Cerebellar cortex (tissue), 1 donor: Measurements from ENCODE around the gene CRY2.
A peak's percentile ranks its signal among the peaks of the same experiment; 100 is the strongest.

Experiments used
- DNase-seq: peaks from one replicate; pipeline ENCODE4 v3.0.0-alpha.2; 2015; ENCODE audit warnings: low spot score

The CRY2 gene

DNA sequence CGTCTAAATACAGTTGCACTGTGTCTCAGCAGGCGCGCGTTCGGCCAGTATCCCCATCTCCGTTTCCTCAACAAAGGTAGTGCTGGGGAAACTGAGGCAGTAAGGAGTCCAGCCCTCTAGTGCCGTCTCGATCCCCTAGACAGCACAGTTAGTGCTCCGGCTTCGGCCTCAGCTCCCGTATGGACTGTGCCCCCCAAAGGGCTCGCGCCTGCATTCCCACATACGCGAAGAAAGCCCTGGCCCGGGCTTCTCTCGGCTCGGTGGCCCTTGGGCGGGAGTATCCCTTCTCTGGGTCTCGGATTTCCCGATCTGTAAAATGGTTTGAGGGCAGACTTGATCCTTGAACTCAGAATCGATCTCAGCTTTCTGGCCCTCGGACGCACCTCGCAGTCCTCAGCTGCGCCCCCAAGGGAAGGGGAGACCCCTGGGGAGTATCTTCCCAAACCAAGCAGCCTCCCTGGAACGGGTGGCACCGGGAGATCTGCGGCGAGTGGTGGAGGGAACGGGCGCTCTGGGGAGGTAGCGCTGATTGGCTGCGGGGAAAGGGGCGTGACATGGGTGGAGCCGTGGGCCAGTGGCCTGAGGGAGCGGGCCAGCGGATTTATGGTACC is 71.2 kb downstream of the CRY2 start:
- peak; percentile 89 for DNase-seq

DNA sequence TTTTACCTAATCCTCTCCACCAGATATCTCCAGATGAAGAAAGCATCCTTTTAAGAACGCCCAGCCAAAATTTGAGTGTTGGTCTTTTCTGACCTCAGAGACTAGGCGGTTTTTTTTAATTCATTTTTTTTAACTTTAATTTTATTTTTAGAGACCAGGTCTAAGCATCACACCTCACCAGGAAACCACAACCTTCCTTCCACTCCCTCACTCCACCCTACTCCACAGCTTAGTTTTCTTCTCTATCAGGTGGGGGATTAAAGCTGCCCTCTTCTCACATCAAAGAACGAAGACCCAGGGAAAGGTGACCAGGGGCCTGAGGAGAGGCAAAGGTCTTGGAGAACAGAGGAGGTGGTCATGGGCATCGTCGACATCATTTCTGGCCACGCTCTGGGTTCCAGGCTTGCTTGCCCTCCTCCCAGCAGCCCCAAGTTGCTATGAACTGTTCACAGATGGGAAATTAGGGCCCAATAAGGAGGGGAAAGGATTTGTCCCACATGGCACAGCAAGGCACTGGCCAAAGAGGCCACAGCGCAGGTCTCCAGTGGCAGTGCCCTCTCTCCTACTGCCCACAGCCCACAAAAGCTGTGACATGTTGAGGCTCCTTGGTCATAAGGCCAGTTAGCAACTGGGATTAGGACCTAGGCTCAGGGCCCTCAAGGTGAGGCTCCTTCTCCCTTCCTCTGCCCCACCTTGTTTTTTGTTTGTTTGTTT is 71.8 kb downstream of the CRY2 start:
- DNase-seq = no peak

DNA sequence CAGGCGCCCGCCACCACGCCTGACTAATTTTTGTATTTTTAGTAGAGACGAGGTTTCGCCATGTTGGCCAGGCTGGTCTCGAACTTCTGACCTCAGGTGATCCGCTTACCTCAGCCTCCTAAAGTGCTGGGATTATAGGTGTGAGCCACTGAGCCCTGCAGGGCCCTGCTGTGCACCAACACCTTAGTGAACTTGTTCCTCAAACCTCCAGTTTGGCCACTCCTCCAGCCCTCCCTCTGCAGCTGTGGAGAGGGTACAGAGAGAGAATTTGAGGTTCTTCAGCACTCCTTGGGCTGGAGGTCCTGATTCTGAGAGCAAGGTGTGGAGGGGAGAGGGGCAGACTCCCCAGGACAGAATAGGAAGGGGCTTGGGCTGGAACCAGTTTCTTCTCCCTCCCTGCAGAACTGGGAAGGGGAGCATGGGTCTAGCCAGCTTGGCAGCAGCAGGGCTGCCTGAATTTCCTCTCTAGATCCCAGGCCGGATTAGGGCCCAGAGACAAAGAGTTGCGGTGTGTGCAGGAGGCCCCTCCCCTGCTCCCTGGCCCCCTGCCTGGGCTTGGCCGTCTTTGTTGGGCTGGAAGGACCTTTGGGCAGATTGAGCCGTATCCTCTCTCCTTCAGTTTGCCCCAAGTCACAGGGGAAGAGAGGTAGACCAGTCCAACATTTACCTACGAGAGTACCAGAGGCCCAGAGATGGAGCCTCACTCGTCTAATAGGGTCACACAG is 72.7 kb downstream of the CRY2 start:
- DNase-seq = no peak

DNA sequence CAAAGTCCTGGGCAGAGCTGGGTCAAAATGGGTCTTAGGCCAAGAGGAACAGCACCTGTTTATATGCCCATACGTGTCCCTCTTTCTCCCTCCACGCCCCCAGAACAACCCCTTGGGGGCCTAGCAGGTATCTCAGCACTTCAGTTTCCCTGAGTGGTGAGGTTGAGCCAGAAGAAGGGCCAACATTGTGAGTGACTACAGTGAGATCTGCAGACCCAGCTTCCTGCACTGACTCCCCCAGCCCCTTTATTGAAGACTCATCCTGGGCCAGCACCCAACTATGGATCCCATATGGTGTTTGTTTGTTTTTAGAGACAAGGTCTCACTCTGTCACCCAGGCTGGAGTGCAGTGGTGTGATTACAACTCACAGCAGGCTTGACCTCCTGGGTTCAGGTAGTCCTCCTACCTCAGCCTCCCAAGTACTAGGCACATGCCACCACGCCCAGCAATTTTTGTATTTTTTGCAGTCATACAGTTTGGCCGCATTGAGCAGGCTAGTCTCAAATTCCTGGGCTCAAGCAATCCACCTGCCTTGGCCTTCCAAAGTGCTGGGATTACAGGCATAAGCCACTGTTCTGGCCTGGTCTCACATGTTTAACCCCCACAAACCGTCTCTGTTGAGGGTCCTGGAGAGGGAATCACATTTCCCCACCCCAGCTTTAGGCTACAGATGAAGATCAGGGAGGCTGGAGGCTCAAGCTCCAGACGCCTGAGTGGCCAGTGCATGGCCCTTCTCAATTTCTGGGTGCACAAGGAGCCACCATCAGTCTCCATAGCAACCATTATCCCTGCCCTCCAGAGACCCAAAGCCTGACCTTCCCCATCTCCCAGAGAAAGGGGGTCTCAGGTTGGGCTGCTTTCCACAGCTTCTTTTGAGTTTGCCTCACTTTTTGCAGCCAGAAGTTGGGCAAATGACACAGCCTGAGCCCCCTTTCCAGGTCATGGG is 73.5 kb downstream of the CRY2 start:
- DNase-seq = no peak

DNA sequence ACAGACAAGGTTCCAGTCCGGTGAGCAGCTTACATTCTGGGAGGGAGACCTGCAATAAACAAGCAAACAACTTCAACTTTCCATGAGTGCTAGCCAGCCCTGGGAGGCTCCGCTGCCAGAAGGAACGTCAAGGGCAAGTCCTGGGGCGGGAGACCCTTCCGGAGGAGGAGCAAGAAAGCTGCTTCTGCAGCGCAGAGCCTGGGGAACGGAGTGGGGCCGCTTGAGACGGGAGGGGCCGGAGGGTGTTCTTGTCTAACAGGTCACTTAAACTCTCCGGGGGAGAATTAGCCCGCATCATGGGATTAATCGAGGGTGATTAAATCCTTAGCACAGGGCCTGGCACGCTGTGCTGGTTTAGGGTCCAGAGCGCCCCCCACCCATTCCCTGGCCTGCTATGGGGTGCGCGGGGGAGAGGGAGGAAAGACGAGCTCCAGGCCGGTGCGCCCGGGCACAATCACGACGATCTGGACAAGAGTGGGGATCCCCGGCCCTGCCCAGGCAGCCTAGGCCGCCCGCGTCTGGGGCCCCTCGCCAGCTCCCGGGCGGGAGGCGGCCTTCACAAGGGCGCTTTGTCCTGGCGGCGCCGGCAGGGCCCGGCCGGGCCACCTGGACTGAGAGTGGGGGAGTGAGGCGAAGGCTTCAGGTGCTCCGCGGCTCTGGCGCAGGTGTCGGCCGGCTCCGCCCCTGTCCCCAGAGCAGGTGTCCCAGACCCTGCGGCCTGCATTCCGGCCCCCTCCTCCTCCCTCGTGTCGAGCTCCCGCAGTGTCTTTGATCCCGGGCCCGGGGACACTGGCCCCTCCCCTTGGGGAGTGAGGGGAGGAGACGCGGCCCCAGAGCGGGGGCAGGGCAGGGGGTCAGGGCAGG is 74.5 kb downstream of the CRY2 start:
- no peak for DNase-seq

DNA sequence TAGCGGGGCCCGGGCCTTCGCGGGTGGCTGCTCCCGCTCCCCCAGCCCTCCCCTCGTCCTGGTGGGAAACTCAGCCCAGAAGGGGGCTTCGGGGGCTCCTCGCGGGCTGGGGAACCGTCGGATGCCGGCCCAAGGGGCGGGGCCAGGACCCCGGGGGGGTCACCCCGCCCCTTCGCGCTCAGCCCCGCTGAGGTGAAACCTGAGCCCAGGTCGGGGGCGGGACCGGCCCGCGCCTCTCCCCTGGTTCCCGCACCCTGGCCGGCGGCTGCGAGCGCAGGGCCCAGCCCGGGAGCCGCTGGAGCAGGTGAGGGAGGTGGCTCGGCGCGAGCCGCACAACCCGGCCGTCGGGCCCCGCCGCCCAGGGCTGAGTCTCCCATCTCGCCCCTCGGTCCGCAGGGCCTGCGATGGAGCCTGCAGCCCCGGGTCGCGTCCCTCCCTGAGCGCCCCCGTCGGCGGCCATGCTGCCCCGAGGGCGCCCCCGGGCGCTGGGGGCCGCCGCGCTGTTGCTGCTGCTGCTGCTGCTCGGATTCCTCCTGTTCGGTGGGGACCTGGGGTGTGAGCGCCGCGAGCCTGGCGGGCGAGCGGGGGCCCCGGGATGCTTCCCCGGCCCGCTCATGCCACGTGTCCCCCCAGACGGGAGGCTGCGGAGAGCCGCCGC is 75.3 kb downstream of the CRY2 start, which contains the start of gene LARGE2:
LARGE2 (plus strand) TSS at position 232 of the 658 bp plus-strand sequence; CDS start at position 459, 227 bp downstream.
- no peak for DNase-seq

DNA sequence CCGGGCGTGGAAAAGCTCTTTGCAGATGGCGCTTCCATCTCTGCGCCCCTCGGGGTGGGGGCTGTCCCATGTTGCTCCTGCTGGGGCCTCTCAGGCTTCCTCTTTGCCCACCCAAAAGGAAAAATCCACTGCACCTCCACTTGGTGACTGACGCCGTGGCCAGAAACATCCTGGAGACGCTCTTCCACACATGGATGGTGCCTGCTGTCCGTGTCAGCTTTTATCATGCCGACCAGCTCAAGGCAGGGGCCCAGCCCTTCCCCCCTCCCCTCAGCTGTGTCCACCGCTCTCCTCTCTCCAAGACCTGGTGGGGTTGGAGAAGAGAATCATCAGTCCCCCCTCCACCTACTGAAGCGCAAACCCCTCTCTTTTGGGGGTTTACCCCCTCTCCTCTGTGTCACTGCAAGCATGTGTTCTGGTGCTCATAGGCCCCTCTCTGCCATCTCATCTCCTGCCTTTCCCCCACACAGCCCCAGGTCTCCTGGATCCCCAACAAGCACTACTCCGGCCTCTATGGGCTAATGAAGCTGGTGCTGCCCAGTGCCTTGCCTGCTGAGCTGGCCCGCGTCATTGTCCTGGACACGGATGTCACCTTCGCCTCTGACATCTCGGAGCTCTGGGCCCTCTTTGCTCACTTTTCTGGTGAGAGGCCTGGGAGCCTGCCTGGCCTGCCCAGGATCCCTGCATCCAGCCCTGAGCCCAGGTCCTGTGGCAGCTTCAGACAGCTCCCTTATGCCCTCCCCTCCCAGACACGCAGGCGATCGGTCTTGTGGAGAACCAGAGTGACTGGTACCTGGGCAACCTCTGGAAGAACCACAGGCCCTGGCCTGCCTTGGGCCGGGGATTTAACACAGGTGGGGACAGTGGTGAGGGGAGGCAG is 77.0 kb downstream of the CRY2 start:
- DNase-seq = no peak

DNA sequence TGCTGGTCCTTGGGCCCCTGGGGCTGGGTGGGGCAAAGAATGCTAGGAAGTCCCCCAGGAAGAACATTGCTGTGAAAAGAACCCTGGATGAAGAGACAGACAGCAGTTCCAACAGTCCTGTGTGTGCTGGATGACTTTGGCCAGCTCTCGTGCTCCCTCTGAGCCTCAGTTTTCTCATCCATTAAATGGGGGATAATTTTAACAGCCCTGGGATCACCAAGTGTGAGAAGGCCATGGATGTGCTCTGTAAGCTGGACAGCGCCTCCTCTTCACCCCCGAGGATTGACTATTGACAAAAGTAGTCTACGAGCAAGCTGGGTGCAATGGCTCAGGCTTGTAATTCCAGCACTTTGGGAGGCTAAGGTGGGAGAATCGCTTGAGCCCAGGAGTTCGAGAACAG is 77.7 kb downstream of the CRY2 start:
- DNase-seq = no peak

DNA sequence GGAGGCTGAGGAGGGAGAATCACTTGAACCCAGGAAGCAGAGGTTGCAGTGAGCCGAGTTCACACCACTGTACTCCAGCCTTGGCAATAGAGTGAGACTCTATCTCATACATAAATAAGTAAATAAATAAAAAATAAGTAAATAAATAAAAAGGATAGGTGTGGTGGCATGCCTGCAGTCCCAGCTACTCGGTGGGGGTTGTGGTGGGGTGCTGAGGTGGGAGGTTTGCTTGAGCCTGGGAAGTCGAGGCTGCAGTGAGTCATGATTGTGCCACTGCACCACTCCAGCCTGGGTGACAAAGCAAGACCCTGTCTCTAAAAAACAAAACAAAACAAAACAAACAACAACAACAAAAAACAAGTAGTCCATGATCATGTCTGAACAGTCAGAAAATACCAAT is 78.3 kb downstream of the CRY2 start:
- no peak for DNase-seq

DNA sequence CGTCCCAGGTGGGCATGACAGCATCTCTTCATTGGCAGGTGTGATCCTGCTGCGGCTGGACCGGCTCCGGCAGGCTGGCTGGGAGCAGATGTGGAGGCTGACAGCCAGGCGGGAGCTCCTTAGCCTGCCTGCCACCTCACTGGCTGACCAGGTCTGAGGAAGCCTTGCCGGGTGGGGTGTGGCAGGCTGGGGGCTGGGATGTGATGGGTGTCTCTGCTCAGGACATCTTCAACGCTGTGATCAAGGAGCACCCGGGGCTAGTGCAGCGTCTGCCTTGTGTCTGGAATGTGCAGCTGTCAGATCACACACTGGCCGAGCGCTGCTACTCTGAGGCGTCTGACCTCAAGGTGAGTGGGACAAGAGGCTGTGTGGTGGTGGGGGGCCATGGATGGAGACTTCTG is 78.7 kb downstream of the CRY2 start:
- no peak for DNase-seq

DNA sequence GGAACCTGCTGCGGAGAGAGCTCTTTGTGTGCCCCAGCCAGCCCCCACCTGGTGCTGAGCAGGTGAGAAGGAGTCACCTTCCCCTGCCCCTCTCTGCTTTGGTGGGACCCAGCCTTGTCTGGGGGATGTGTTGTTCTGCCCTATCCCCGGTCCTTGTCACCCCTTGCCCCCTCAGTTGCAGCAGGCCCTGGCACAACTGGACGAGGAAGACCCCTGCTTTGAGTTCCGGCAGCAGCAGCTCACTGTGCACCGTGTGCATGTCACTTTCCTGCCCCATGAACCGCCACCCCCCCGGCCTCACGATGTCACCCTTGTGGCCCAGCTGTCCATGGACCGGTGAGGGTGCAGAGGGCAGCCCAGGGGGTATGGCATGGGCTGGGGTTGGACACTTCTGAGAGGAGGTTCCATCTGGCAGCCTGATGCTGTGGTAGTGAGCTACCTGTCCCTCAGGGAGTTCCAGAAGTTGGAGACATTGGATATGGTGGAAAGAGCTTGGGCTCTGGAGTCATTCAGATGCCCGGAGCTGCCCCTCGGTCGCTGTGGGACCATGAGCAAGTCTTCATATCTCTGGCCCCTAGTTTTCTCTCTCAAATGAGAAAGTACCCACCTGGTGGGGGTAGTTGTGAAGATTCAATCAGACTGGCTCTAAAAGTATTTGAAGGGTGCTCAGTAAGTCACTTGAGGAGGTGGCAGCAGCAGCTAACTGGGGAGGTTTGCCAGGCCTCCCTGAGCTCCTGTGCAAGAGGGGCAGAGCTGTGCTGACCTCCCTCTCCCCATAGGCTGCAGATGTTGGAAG is 79.5 kb downstream of the CRY2 start:
- DNase-seq = no peak

DNA sequence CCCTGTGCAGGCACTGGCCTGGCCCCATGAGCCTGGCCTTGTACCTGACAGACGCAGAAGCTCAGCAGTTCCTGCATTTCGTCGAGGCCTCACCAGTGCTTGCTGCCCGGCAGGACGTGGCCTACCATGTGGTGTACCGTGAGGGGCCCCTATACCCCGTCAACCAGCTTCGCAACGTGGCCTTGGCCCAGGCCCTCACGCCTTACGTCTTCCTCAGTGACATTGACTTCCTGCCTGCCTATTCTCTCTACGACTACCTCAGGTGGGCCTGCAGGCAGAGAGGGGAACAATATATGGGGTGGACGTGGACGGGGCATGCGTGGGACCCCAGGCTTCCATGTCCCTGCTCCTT is 80.0 kb downstream of the CRY2 start:
- no peak for DNase-seq

DNA sequence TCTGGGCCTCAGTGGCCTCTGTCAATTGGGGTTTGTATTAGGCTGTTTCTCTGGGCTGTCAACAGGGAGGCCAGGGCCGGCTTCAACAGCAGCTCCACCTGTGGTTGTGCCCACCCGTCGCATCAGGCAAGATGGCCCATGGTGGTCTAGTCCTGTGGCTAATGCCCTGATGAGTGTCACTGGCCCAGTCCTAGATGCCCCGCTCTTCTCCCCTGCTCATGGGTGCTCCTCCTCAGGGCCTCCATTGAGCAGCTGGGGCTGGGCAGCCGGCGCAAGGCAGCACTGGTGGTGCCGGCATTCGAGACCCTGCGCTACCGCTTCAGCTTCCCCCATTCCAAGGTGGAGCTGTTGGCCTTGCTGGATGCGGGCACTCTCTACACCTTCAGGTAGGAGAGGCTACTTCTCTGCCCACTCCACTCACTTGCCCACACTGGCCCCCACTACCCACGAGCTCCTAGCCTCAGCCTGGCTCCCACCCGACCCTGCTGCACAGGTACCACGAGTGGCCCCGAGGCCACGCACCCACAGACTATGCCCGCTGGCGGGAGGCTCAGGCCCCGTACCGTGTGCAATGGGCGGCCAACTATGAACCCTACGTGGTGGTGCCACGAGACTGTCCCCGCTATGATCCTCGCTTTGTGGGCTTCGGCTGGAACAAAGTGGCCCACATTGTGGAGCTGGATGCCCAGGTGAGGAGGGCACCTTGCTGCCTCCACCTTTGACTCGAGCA is 80.6 kb downstream of the CRY2 start:
- no peak for DNase-seq

DNA sequence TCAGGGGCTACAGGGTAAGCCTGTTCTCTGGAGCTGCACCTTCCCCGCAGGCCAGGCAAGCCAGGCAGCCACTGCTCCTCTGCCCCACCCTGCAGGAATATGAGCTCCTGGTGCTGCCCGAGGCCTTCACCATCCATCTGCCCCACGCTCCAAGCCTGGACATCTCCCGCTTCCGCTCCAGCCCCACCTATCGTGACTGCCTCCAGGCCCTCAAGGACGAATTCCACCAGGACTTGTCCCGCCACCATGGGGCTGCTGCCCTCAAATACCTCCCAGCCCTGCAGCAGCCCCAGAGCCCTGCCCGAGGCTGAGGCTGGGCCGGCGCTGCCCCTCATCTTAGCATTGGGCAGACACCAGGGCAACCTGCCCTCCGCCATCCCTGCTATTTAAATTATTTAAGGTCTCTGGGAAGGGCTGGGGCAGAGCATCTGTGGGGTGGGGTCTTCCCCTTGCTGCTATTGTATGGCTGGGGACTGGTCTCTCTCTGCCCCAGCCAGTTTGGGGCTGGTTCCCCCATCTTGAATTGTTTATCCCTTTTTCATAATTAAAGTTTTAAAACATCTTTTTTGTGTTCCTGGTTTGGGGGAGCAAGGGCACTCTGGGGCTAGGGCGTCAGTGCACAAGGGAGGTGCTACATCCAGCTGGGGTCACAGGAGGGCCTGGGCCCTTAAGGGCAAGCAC is 81.4 kb downstream of the CRY2 start:
- DNase-seq = no peak

DNA sequence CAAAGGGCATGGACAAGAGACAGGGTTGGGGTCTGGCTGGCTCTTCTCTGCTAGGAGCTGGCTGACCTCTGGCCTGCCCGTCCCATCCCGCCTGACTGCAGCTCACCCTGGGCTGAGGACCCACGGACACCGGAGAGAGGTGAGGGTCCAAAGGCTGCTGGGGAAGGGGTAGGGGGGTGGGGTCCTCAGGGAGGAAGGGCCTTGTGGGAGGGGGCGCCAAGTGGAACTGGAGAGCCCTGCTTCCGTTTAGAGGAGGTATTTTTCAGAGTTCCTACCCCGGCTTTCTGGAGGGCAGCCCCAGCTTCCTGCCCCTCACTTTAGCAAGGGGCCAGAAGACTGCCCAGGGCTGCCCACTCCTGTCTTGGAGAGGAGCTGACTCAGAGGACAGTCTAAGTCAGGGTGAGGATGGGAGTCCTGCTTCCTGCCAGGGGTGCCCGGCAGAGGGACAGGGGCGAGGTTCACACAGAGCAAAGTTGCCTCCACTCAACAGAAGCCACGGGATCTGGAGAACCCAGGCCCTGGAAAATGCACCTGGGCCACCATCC is 82.3 kb downstream of the CRY2 start:
- no peak for DNase-seq

DNA sequence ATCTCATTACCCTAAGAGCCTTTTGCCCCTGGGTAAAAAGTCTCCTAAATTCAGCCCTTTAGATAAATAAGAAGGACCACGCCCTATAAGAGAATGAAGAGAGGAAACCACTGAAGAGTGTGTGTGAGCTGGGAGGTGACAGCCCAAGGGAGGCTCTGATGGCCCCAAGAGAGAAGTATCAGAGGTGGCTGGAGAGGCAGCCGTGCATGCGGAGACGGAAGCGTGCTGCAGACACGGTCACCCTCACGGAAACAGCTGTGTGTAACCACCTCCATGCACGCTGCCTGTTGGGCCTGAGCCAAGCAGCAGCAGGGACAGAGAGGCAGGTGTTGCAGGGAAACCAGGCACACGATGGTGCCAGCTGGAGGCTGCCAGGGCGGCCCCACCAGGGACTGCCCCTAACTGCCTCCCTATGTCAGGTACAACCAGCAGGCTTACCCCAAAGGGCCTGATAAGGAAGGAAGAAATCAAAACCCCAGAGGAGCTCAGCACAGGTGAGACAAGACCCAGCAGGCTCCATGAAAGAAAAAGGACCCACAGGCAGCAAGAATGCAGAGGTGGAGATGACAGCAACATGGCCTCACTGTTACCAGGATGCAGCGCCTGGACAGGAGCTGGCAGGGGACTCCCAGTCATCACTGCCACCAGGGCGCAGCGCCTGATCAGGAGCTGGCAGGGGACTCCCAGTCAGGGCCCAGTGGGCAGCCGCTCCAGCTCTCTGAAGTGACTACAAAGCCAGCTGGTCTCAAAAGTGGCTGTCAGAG is 82.9 kb downstream of the CRY2 start:
- no peak for DNase-seq
